HepG2 (cell line): ENCODE data around the gene TBC1D1. TPM values are rescaled to one million over a fixed set of nuclear protein-coding genes. Genes with fewer than 3 reads are reported as not detected.

Experiments used
- AHR ChIP-seq: IDR thresholded peaks from 2 replicates; pipeline ENCODE4 v1.6.1; 2018; ENCODE audit warnings: missing genetic modification reagents, missing compliant biosample characterization
- ARNT ChIP-seq: fragments of 450-650 bp; IDR thresholded peaks from 2 replicates; pipeline ENCODE4 v1.6.1; 2017
- BRF2 ChIP-seq: sonication (generic); formaldehyde crosslinking; IDR thresholded peaks from 2 replicates; pipeline ENCODE4 v1.8.1; 2022; ENCODE audit warnings: mild to moderate bottlenecking, missing genetic modification reagents
- ESRRA ChIP-seq: sonication (generic); formaldehyde crosslinking; IDR thresholded peaks from 2 replicates; pipeline ENCODE4 v1.5.1; 2020; ENCODE audit warnings: mild to moderate bottlenecking, low read depth, missing genetic modification reagents
- HBP1 ChIP-seq: IDR thresholded peaks from 2 replicates; pipeline ENCODE4 v1.6.1; 2016; ENCODE audit warnings: low read depth, control low read depth
- HOXA7 ChIP-seq: sonication (generic); formaldehyde crosslinking; IDR thresholded peaks from 2 replicates; pipeline ENCODE4 v1.8.1; 2022; ENCODE audit warnings: mild to moderate bottlenecking, missing genetic modification reagents, moderate library complexity
- JDP2 ChIP-seq: sonication (generic); formaldehyde crosslinking; IDR thresholded peaks from 2 replicates; pipeline ENCODE4 v1.8.1; 2022; ENCODE audit warnings: missing genetic modification reagents, borderline replicate concordance
- MAFG ChIP-seq: sonication (generic); formaldehyde crosslinking; IDR thresholded peaks from 2 replicates; pipeline ENCODE4 v1.5.1; 2020; ENCODE audit warnings: mild to moderate bottlenecking, missing genetic modification reagents
- NAIF1 ChIP-seq: sonication (generic); formaldehyde crosslinking; IDR thresholded peaks from 2 replicates; pipeline ENCODE4 v1.5.0; 2020; ENCODE audit warnings: mild to moderate bottlenecking, missing genetic modification reagents, borderline replicate concordance
- NFE2 ChIP-seq: sonication (generic); formaldehyde crosslinking; IDR thresholded peaks from 2 replicates; pipeline ENCODE4 v1.4.0; 2020; ENCODE audit warnings: missing genetic modification reagents
- NFRKB ChIP-seq: fragments of 450-650 bp; IDR thresholded peaks from 2 replicates; pipeline ENCODE4 v1.6.1; 2017
- NFYB ChIP-seq: sonication (generic); formaldehyde crosslinking; IDR thresholded peaks from 2 replicates; pipeline ENCODE4 v1.4.0; 2020; ENCODE audit warnings: missing genetic modification reagents
- SNAPC2 ChIP-seq: sonication (generic); formaldehyde crosslinking; IDR thresholded peaks from 2 replicates; pipeline ENCODE4 v1.8.1; 2022; ENCODE audit warnings: mild to moderate bottlenecking, missing genetic modification reagents
- STAT5B ChIP-seq: sonication (generic); formaldehyde crosslinking; IDR thresholded peaks from 2 replicates; pipeline ENCODE4 v1.4.0; 2020; ENCODE audit warnings: missing genetic modification reagents
- THAP9 ChIP-seq: sonication (generic); formaldehyde crosslinking; IDR thresholded peaks from 2 replicates; pipeline ENCODE4; 2020; ENCODE audit warnings: missing genetic modification reagents, mild to moderate bottlenecking, borderline replicate concordance
- ZNF350 ChIP-seq: sonication (generic); formaldehyde crosslinking; IDR thresholded peaks from 2 replicates; pipeline ENCODE4 v1.4.0; 2020; ENCODE audit warnings: mild to moderate bottlenecking, low read depth, missing genetic modification reagents, borderline replicate concordance
- ZSCAN25 ChIP-seq: sonication (generic); formaldehyde crosslinking; IDR thresholded peaks from 2 replicates; pipeline ENCODE4 v1.8.0; 2022; ENCODE audit warnings: mild to moderate bottlenecking, missing genetic modification reagents
- polyA plus RNA-seq, 8 experiments: library from polyadenylated mRNA; depleted of rRNA in 3 of 8; stranded (reverse) in 7 of 8; unstranded in 1 of 8; fragments of >200 nt; fragmentation: Illumina TruSeq in 4 of 8; extraction: Trizol in 4 of 8; gene quantifications; 2 replicates each; pipeline versions ENCODE4 v1.2.1 to v1.2.3, GENCODE V29; 2011 to 2016; ENCODE audit warnings: low read depth in 4 of 8, missing spikeins in 1 of 8, mixed read lengths in 1 of 8; ENCODE audit not compliant: insufficient read depth in 1 of 8
- total RNA-seq, 5 experiments: library from RNA; depleted of rRNA; stranded (reverse); fragments of >200 nt; fragmentation: Illumina TruSeq; extraction: Trizol; gene quantifications; 2 replicates each; pipeline ENCODE4 v1.2.3, GENCODE V29; 2016; ENCODE audit warnings: low read depth in 1 of 5
- TF ChIP-seq, protein P1 (sequence below): sonication (generic); formaldehyde crosslinking; IDR thresholded peaks from 2 replicates; pipeline ENCODE4 v1.5.0; 2020; ENCODE audit warnings: mild to moderate bottlenecking, missing genetic modification reagents, borderline replicate concordance
- TF ChIP-seq, protein P2 (sequence below), 2 experiments: IDR thresholded peaks; 2 replicates each; pipeline ENCODE4 v1.6.1; 2011 to 2012; ENCODE audit warnings: low read length in 2 of 2, borderline replicate concordance in 1 of 2, low read depth in 1 of 2, mild to moderate bottlenecking in 1 of 2, moderate library complexity in 1 of 2

Gene TBC1D1
- total and polyA plus RNA-seq, 2 of the 13 experiments (the other 11 are each of a cell fraction or from before 2014, with no cell fraction given), result 37.3 to 62.8 TPM

GRCh38 chr4:38162240-38162784, 271.4 kb downstream of the TBC1D1 start (continued):
- TF ChIP-seq BRF2 (no peak), NAIF1 (CRISPR knock-in tag) (no peak), ESRRA (CRISPR knock-in tag) (peak; percentile 66), HBP1 (CRISPR knock-in tag) (peak; percentile 73; the same call in 1 of the 2 replicates), ZSCAN25 (CRISPR knock-in tag) (peak; percentile 88), HOXA7 (CRISPR knock-in tag) (no peak), NFE2 (CRISPR knock-in tag) (no peak), THAP9 (CRISPR knock-in tag) (peak; percentile 62; the same call in 1 of the 2 replicates), ARNT (no peak), ZNF350 (CRISPR knock-in tag) (peak; percentile 70; the same call in 1 of the 2 replicates), STAT5B (CRISPR knock-in tag) (no peak), NFRKB (no peak), NFYB (CRISPR knock-in tag) (no peak), JDP2 (CRISPR knock-in tag) (no peak; the same call in 1 of the 2 replicates), SNAPC2 (CRISPR knock-in tag) (0 out of 2 replicates have a peak, but pooled peaks have one; percentile 23), MAFG (CRISPR knock-in tag) (no peak), AHR (CRISPR knock-in tag) (no peak)
- TF ChIP-seq, protein P1, sequence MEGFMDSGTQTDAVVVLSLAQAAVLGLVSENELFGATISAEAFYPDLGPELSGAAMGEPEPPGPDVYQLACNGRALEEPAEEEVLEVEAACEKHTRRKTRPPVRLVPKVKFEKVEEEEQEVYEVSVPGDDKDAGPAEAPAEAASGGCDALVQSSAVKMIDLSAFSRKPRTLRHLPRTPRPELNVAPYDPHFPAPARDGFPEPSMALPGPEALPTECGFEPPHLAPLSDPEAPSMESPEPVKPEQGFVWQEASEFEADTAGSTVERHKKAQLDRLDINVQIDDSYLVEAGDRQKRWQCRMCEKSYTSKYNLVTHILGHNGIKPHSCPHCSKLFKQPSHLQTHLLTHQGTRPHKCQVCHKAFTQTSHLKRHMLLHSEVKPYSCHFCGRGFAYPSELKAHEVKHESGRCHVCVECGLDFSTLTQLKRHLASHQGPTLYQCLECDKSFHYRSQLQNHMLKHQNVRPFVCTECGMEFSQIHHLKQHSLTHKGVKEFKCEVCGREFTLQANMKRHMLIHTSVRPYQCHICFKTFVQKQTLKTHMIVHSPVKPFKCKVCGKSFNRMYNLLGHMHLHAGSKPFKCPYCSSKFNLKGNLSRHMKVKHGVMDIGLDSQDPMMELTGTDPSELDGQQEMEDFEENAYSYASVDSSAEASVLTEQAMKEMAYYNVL, result peak; percentile 99
- TF ChIP-seq, protein P2, sequence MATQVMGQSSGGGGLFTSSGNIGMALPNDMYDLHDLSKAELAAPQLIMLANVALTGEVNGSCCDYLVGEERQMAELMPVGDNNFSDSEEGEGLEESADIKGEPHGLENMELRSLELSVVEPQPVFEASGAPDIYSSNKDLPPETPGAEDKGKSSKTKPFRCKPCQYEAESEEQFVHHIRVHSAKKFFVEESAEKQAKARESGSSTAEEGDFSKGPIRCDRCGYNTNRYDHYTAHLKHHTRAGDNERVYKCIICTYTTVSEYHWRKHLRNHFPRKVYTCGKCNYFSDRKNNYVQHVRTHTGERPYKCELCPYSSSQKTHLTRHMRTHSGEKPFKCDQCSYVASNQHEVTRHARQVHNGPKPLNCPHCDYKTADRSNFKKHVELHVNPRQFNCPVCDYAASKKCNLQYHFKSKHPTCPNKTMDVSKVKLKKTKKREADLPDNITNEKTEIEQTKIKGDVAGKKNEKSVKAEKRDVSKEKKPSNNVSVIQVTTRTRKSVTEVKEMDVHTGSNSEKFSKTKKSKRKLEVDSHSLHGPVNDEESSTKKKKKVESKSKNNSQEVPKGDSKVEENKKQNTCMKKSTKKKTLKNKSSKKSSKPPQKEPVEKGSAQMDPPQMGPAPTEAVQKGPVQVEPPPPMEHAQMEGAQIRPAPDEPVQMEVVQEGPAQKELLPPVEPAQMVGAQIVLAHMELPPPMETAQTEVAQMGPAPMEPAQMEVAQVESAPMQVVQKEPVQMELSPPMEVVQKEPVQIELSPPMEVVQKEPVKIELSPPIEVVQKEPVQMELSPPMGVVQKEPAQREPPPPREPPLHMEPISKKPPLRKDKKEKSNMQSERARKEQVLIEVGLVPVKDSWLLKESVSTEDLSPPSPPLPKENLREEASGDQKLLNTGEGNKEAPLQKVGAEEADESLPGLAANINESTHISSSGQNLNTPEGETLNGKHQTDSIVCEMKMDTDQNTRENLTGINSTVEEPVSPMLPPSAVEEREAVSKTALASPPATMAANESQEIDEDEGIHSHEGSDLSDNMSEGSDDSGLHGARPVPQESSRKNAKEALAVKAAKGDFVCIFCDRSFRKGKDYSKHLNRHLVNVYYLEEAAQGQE (IDR thresholded peaks at IDR 0.05; ENCODE audit: borderline replicate concordance in 1 of 2, low read depth in 1 of 2, low read length in 2 of 2), result no peak; a peak in 1 of 4 replicates
